IMR-90 (cell line): ENCODE measurements around the gene NPAS3. TPM values are rescaled to one million over a fixed set of nuclear protein-coding genes. Genes with fewer than 3 reads are reported as not detected.

Experiments
- ATAC-seq: fragments of 200-7000 bp; cut with Tn5 transposase; 2 replicates; pipeline ENCODE4 v1.9.1; 2020; ENCODE audit warnings: low read depth, mild to moderate bottlenecking, moderate library complexity
- BruUV-seq: library from RNA; stranded (reverse); fragments of 400-500 nt; replicated peaks from 2 replicates; lab custom pipeline; 2021; lab: Mats Ljungman, UMichigan
- CTCF ChIA-PET: fragments of 300-600 bp; formaldehyde crosslinking; extraction: SDS; loops from one replicate; lab custom pipeline; 2021; ENCODE audit warnings: antibody characterized with exemption; lab: Yijun Ruan, JAX
- POLR2A ChIA-PET: fragments of 300-600 bp; sonication (Branson Sonifier 250); formaldehyde crosslinking; loops from one replicate; lab custom pipeline; 2022; ENCODE audit warnings: antibody characterized with exemption; ENCODE audit not compliant: unreplicated experiment; lab: Charles Lee
- DNase-seq: peaks from one replicate; pipeline ENCODE4 v3.0.0; 2013
- H2AFZ ChIP-seq: replicated peaks from 2 replicates; pipeline ENCODE3; 2013; ENCODE audit warnings: low read length, mild to moderate bottlenecking; ENCODE audit not compliant: poor library complexity
- H2AK5ac ChIP-seq: 2 replicates; pipeline ENCODE4 v1.6.1; 2013; ENCODE audit warnings: low read depth, low read length, inconsistent platforms
- H2AK9ac ChIP-seq: replicated peaks from 2 replicates; pipeline ENCODE3; 2013; ENCODE audit warnings: mild to moderate bottlenecking, low read depth, low read length, moderate library complexity; ENCODE audit not compliant: poor library complexity
- H2BK120ac ChIP-seq: 2 replicates; pipeline ENCODE4 v1.6.1; 2013; ENCODE audit warnings: low read depth, low read length, inconsistent platforms
- H2BK15ac ChIP-seq: 3 replicates; pipeline ENCODE4 v1.6.1; 2013; ENCODE audit warnings: low read depth, low read length, inconsistent platforms
- H2BK20ac ChIP-seq: 2 replicates; pipeline ENCODE4 v1.6.1; 2013; ENCODE audit warnings: low read depth, mild to moderate bottlenecking, inconsistent platforms, low read length, moderate library complexity
- H2BK5ac ChIP-seq: 2 replicates; pipeline ENCODE4 v1.6.1; 2013; ENCODE audit warnings: mild to moderate bottlenecking, low read depth, low read length, inconsistent platforms; ENCODE audit not compliant: poor library complexity, severe bottlenecking
- H3K14ac ChIP-seq: replicated peaks from 2 replicates; pipeline ENCODE4 v1.6.1; 2013; ENCODE audit warnings: low read depth, low read length, inconsistent platforms
- H3K18ac ChIP-seq: 2 replicates; pipeline ENCODE4 v1.6.1; 2013; ENCODE audit warnings: low read depth, low read length, control low read depth
- H3K23ac ChIP-seq: 2 replicates; pipeline ENCODE4 v1.6.1; 2013; ENCODE audit warnings: low read depth, low read length, inconsistent platforms
- H3K27ac ChIP-seq: 2 replicates; pipeline ENCODE4 v1.5.1; 2013; ENCODE audit warnings: mild to moderate bottlenecking, control low read depth, low read length; ENCODE audit not compliant: insufficient read depth
- H3K27me3 ChIP-seq: 2 replicates; pipeline ENCODE4 v1.6.1; 2013; ENCODE audit warnings: low read length; ENCODE audit not compliant: control insufficient read depth, insufficient read depth
- H3K36me3 ChIP-seq: 2 replicates; pipeline ENCODE4 v1.6.1; 2013; ENCODE audit warnings: low read length, mixed read lengths; ENCODE audit not compliant: control insufficient read depth, insufficient read depth
- H3K4ac ChIP-seq: 2 replicates; pipeline ENCODE4 v1.6.1; 2013; ENCODE audit warnings: low read depth, low read length, inconsistent platforms
- H3K4me1 ChIP-seq: 2 replicates; pipeline ENCODE4 v1.6.1; 2013; ENCODE audit warnings: low read length, mixed read lengths; ENCODE audit not compliant: control insufficient read depth, insufficient read depth
- H3K4me2 ChIP-seq: 2 replicates; pipeline ENCODE4 v1.6.1; 2013; ENCODE audit warnings: low read depth, mild to moderate bottlenecking, control low read depth, low read length, moderate library complexity
- H3K4me3 ChIP-seq: 2 replicates; pipeline ENCODE4 v1.5.1; 2013; ENCODE audit warnings: low read depth, mild to moderate bottlenecking, control low read depth, low read length, moderate library complexity; ENCODE audit not compliant: insufficient read depth
- H3K56ac ChIP-seq: 2 replicates; pipeline ENCODE4 v1.6.1; 2013; ENCODE audit warnings: low read length, inconsistent platforms; ENCODE audit not compliant: insufficient read depth; ENCODE audit errors: extremely low read depth
- H3K79me1 ChIP-seq, 2 experiments: 2 replicates each; pipeline ENCODE4 v1.6.1; 2013; ENCODE audit warnings: low read length in 2 of 2, inconsistent platforms in 1 of 2, low read depth in 1 of 2
- H3K9ac ChIP-seq: 2 replicates; pipeline ENCODE4 v1.6.1; 2013; ENCODE audit warnings: low read depth, low read length, control low read depth
- H3K9me1 ChIP-seq: 2 replicates; pipeline ENCODE4 v1.6.1; 2013; ENCODE audit warnings: low read length, inconsistent platforms; ENCODE audit not compliant: insufficient read depth
- H3K9me3 ChIP-seq: 2 replicates; pipeline ENCODE4 v1.6.1; 2013; ENCODE audit warnings: low read length; ENCODE audit not compliant: control insufficient read depth, insufficient read depth
- H4K20me1 ChIP-seq: 2 replicates; pipeline ENCODE4 v1.6.1; 2013; ENCODE audit warnings: low read length, inconsistent platforms; ENCODE audit not compliant: insufficient read depth
- H4K5ac ChIP-seq: 2 replicates; pipeline ENCODE4 v1.6.1; 2013; ENCODE audit warnings: mild to moderate bottlenecking, low read depth, low read length, control low read depth
- H4K8ac ChIP-seq, 2 experiments: 2 replicates each; pipeline ENCODE4 v1.6.1; 2013; ENCODE audit warnings: low read depth in 2 of 2, low read length in 2 of 2, control low read depth in 1 of 2, inconsistent platforms in 1 of 2
- H4K91ac ChIP-seq: 2 replicates; pipeline ENCODE4 v1.6.1; 2013; ENCODE audit warnings: low read depth, low read length, inconsistent platforms; ENCODE audit not compliant: insufficient read depth
- BHLHE40 ChIP-seq: fragments of 150-350 bp; IDR thresholded peaks from 2 replicates; pipeline ENCODE4 v1.6.1; 2016; ENCODE audit warnings: mild to moderate bottlenecking, low read depth, low read length
- CEBPB ChIP-seq: IDR thresholded peaks from 2 replicates; pipeline ENCODE4 v1.6.1; 2012; ENCODE audit warnings: low read depth, low read length, improper control_type of control experiment
- CHD1 ChIP-seq: IDR thresholded peaks from 2 replicates; pipeline ENCODE4 v1.6.1; 2012; ENCODE audit warnings: low read depth, low read length, improper control_type of control experiment
- CTCF ChIP-seq: conservative IDR thresholded peaks from 2 replicates; pipeline ENCODE4 v1.5.1; 2012; ENCODE audit warnings: mild to moderate bottlenecking, low read depth, low read length, improper control_type of control experiment
- FOS ChIP-seq: fragments of 150-350 bp; IDR thresholded peaks from 2 replicates; pipeline ENCODE4 v1.6.1; 2016; ENCODE audit warnings: low read depth, low read length
- MAZ ChIP-seq: IDR thresholded peaks from 2 replicates; pipeline ENCODE4 v1.6.1; 2012; ENCODE audit warnings: low read depth, mild to moderate bottlenecking, low read length, improper control_type of control experiment, moderate library complexity, borderline replicate concordance
- MXI1 ChIP-seq: IDR thresholded peaks from 2 replicates; pipeline ENCODE4 v1.6.1; 2012; ENCODE audit warnings: low read depth, mild to moderate bottlenecking, low read length, moderate library complexity, borderline replicate concordance
- NFE2L2 ChIP-seq: fragments of 150-350 bp; IDR thresholded peaks from 2 replicates; pipeline ENCODE4 v1.6.1; 2016; ENCODE audit warnings: low read depth, mild to moderate bottlenecking, low read length
- POLR2A ChIP-seq: IDR thresholded peaks from 2 replicates; pipeline ENCODE4 v1.6.1; 2012; ENCODE audit warnings: mild to moderate bottlenecking, low read depth, low read length
- RAD21 ChIP-seq: IDR thresholded peaks from 2 replicates; pipeline ENCODE4 v1.6.1; 2012; ENCODE audit warnings: low read length, improper control_type of control experiment
- RCOR1 ChIP-seq: IDR thresholded peaks from 2 replicates; pipeline ENCODE4 v1.6.1; 2012; ENCODE audit warnings: mild to moderate bottlenecking, low read length, improper control_type of control experiment; ENCODE audit not compliant: insufficient replicate concordance
- RFX5 ChIP-seq: IDR thresholded peaks from 2 replicates; pipeline ENCODE4 v1.8.0; 2012; ENCODE audit warnings: low read depth, mild to moderate bottlenecking, low read length, moderate library complexity
- SMC3 ChIP-seq: fragments of 150-350 bp; IDR thresholded peaks from 2 replicates; pipeline ENCODE4 v1.6.1; 2016; ENCODE audit warnings: low read depth, mild to moderate bottlenecking, antibody characterized with exemption, low read length, moderate library complexity
- USF2 ChIP-seq: fragments of 150-350 bp; IDR thresholded peaks from 2 replicates; pipeline ENCODE4 v1.6.1; 2017; ENCODE audit warnings: mild to moderate bottlenecking, antibody characterized with exemption, low read length, low read depth
- WGBS, 2 experiments: methylation state at CpG; one replicate each; pipeline versions ENCODE4 v1.1.5 to v1.1.7; 2013; ENCODE audit warnings: missing lambda C conversion rate in 2 of 2; ENCODE audit not compliant: insufficient read length in 1 of 2; ENCODE audit errors: extremely low coverage in 2 of 2; 5-methylcytosine and 5-hydroxymethylcytosine counted together
- dilution Hi-C: fragments of 300-500 bp; cut with HindIII; formaldehyde crosslinking; loops from one replicate; pipeline ENCODE4 v1.14.3; 2018; ENCODE audit warnings: low sequenced_read_pairs; ENCODE audit not compliant: unreplicated experiment
- in situ Hi-C: fragments of 300-500 bp; cut with MboI; formaldehyde crosslinking; loops from 3 replicates; pipeline ENCODE4 v1.14.3; 2019; ENCODE audit warnings: low sequenced_read_pairs, inconsistent platforms, mixed read lengths
- intact Hi-C: fragments of 100-400 bp; cut with micrococcal nuclease; formaldehyde crosslinking; loops from 2 replicates; pipeline ENCODE4 v1.10.0; 2022
- polyA plus RNA-seq, 3 experiments: library from polyadenylated mRNA; depleted of rRNA; stranded (reverse); fragments of >200 nt; gene quantifications; 2 replicates each; pipeline ENCODE4 v1.2.3, GENCODE V29; 2012; ENCODE audit warnings: low replicate concordance in 1 of 3
- total RNA-seq: library from RNA; depleted of rRNA; stranded (reverse); fragments of >200 nt; gene quantifications from 2 replicates; pipeline ENCODE4 v1.2.3, GENCODE V29; 2012

The NPAS3 gene
- total and polyA plus RNA-seq, 2 of the 4 experiments (the other 2 are of a cell fraction) = not detected

GRCh38 chr14:33734387-33734786 lies 795.7 kb downstream of the NPAS3 start:
- Histone ChIP-seq H3K36me3 (no peaks in the 10 kb centered on the region), H3K4me3 (no peak overlapping the region), H3K14ac (no peak overlapping the region), H3K4me1 (no peaks in the 10 kb centered on the region), H2BK15ac (no peak overlapping the region), H3K79me1 (no peaks in the 10 kb centered on the region), H3K56ac (no peak overlapping the region), H3K9me3 (no peaks in the 10 kb centered on the region), H3K9ac (no peak overlapping the region), H4K91ac (no peak overlapping the region), H2AFZ (no peak overlapping the region), H2BK5ac (no peak overlapping the region), H2BK120ac (no peak overlapping the region), H2AK5ac (no peak overlapping the region), H4K5ac (no peak overlapping the region), H2BK20ac (no peak overlapping the region), H4K8ac (no peak overlapping the region), H3K9me1 (no peaks in the 10 kb centered on the region), H2AK9ac (no peak overlapping the region), H3K18ac (no peak overlapping the region), H4K20me1 (no peaks in the 10 kb centered on the region), H3K4ac (no peak overlapping the region), H3K27ac (no peak overlapping the region), H3K4me2 (no peak overlapping the region), H3K23ac (no peak overlapping the region), H3K27me3 (no peaks in the 10 kb centered on the region)
- in situ Hi-C loops = no loop called here
- ChIA-PET CTCF (no interaction called here), POLR2A (no interaction called here)
- TF ChIP-seq MXI1 (no peak), BHLHE40 (no peak), FOS (no peak), CHD1 (no peak), RFX5 (no peak), MAZ (no peak), CEBPB (no peak), CTCF (no peak), RAD21 (no peak), SMC3 (no peak), NFE2L2 (no peak), POLR2A (no peak), RCOR1 (no peak), USF2 (no peak)
- dilution Hi-C loops = no loop called here
- no CpG with 5 or more reads among the region's 3 CpGs for WGBS, 2 experiments
- no TSS peak for BruUV-seq
- ATAC-seq = no peak
- DNase-seq = no peak
- intact Hi-C loops = no loop called here
